Renal cortex interstitium (tissue), 11 donors: ENCODE data around the gene ADCY9. TPM values are rescaled to one million over a fixed set of nuclear protein-coding genes. Genes with fewer than 3 reads are reported as not detected.
"Not testable (repeated sequence)": the region's sequence is repeated elsewhere in the genome, so short reads cannot be mapped to it uniquely, and the experiment has no call there.

ENCODE experiments used
- DNase-seq, 11 donors: peaks; one replicate each; pipeline ENCODE4 v3.0.0-alpha.2; 2013; ENCODE audit warnings: low read depth in 9 of 11, low spot score in 4 of 11; ENCODE audit errors: extremely low read depth in 1 of 11
- polyA plus RNA-seq, 3 donors: library from polyadenylated mRNA; unstranded; fragments of 120-200 nt; gene quantifications; one replicate each; pipeline ENCODE4 v1.2.1, GENCODE V29; 2013; ENCODE audit not compliant: insufficient read length in 3 of 3

The ADCY9 gene
- polyA plus RNA-seq, 3 donors: 7.5 to 12.2 (median 9.4) TPM

- DNase-seq: no peak
Observed at GRCh38 chr16:3966681-3967080, 149.6 kb downstream of the ADCY9 start.

GRCh38 chr16:3965781-3966582 is 150.3 kb downstream of the ADCY9 start:
- no peak for DNase-seq

GRCh38 chr16:3965306-3965705 is 150.9 kb downstream of the ADCY9 start:
- DNase-seq: no peak

GRCh38 chr16:3964686-3965290 is 151.5 kb downstream of the ADCY9 start:
- no peak for DNase-seq

- no peak for DNase-seq
Observed at GRCh38 chr16:3963886-3964685, 152.2 kb downstream of the ADCY9 start.

- no peak for DNase-seq
Observed at GRCh38 chr16:3963203-3963602, 153.0 kb downstream of the ADCY9 start.

- no peak for DNase-seq
Observed at GRCh38 chr16:3961449-3961849, 154.8 kb downstream of the ADCY9 start.

GRCh38 chr16:3959926-3960590 is 156.2 kb downstream of the ADCY9 start:
- DNase-seq: not testable (repeated sequence)

- no peak for DNase-seq
Observed at GRCh38 chr16:3959148-3959547, 157.1 kb downstream of the ADCY9 start.

- DNase-seq: no peak
Observed at GRCh38 chr16:3957344-3957980, 158.8 kb downstream of the ADCY9 start.

- DNase-seq: peak in 2 of 11 donors; percentile 41 to 53
Observed at GRCh38 chr16:3954411-3954921, 161.8 kb downstream of the ADCY9 start.

GRCh38 chr16:3953728-3954410 is 162.4 kb downstream of the ADCY9 start:
- no peak for DNase-seq

GRCh38 chr16:3952737-3953131 is 163.5 kb downstream of the ADCY9 start:
- no peak for DNase-seq

- DNase-seq: no peak
Observed at GRCh38 chr16:3951861-3952736, 164.1 kb downstream of the ADCY9 start.

GRCh38 chr16:3951380-3951779 is 164.9 kb downstream of the ADCY9 start:
- not testable (repeated sequence) for DNase-seq

- peak in 5 of 11 donors; percentile 64 to 81 (median 76) for DNase-seq
Observed at GRCh38 chr16:3950343-3951193, 165.7 kb downstream of the ADCY9 start.
